Cardiac fibroblast (primary cell): ENCODE data around the gene CMC4.

Experiments
- DNase-seq, 2 donors: peaks; one replicate each; pipeline versions ENCODE4 v3.0.0 to v3.0.0-alpha.2; 2010; ENCODE audit warnings: low read depth in 2 of 2
- H3K4me3 ChIP-seq, 2 donors: replicated peaks in 1 of 2; 1 replicate in 1 of 2; 2 replicates in 1 of 2; pipeline ENCODE4 v1.5.1; 2011; ENCODE audit warnings: low read depth in 2 of 2, low read length in 2 of 2, mild to moderate bottlenecking in 2 of 2, moderate library complexity in 1 of 2
- CTCF ChIP-seq: IDR thresholded peaks from one replicate; pipeline ENCODE4 v1.5.1; 2011; ENCODE audit warnings: low read depth, mild to moderate bottlenecking, low read length, inconsistent platforms

CMC4 gene

GRCh38 chrX:155055494-155055893 is 15.4 kb downstream of the CMC4 start:
- no peak overlapping the region for H3K4me3 ChIP-seq
- no peak for DNase-seq
- no peak for TF ChIP-seq CTCF

GRCh38 chrX:155054255-155054654 is 16.7 kb downstream of the CMC4 start:
- DNase-seq, result no peak
- no peak overlapping the region for H3K4me3 ChIP-seq
- no peak for TF ChIP-seq CTCF

- no peak for TF ChIP-seq CTCF
- H3K4me3 ChIP-seq, result no peak overlapping the region
- DNase-seq, result no peak
These were observed 17.3 kb downstream of the CMC4 start for GRCh38 chrX:155053656-155054055.

- TF ChIP-seq CTCF, result no peak
- DNase-seq, result no peak
- H3K4me3 ChIP-seq, result no peak overlapping the region
These were observed 18.0 kb downstream of the CMC4 start for GRCh38 chrX:155052738-155053498.

GRCh38 chrX:155048977-155049619 is 21.8 kb downstream of the CMC4 start:
- peak; percentile 68 to 73 for DNase-seq
- peak; percentile 78 for TF ChIP-seq CTCF
- no peak overlapping the region for H3K4me3 ChIP-seq

- no peak for DNase-seq
- H3K4me3 ChIP-seq, result no peak overlapping the region
- TF ChIP-seq CTCF, result no peak
These were observed 24.0 kb downstream of the CMC4 start for GRCh38 chrX:155046811-155047528.
